Astrocyte of the spinal cord (primary cell): ENCODE data around the gene UTS2R.

Source experiments
- DNase-seq: peaks from one replicate; pipeline ENCODE4 v3.0.0; 2011; ENCODE audit warnings: low read depth, low spot score
- H3K4me3 ChIP-seq: 2 replicates; pipeline ENCODE4 v1.5.1; 2011; ENCODE audit warnings: low read depth, mild to moderate bottlenecking, low read length, moderate library complexity
- in situ Hi-C: cut with HindIII; loops from 2 replicates; pipeline ENCODE4 v1.10.0; 2017; ENCODE audit warnings: low sequenced_read_pairs
- TF ChIP-seq, protein P1 (sequence below): IDR thresholded peaks from 2 replicates; pipeline ENCODE4 v1.5.1; 2012; ENCODE audit warnings: low read depth, mild to moderate bottlenecking, low read length, inconsistent platforms

UTS2R gene

DNA sequence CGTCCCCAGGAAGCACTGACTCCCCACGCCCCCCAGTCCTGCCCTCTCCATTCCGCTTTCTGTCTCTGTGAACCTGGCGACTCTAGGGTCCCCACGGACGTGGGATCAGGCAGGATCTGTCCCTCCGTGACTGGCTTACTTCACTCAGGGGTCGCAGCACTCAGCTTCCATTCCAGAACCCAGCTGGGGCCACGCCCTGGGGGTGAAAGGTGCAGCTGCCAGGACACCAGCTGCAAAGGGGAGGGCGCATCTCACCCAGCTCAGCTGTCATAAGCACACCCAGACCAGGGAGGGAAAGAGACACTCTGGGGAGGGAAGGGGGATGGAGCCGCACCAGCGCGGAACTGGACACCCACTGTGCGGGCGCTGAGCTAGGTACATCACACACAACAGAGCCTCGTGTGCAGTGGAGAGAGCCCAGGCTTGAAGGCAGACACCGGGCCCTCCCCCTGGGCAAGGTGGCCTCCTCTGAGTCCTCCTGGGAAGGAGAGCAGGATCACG lies 28.1 kb downstream of the UTS2R start:
- in situ Hi-C loops = no loop called here
- no peak for DNase-seq
- no peak overlapping the region for H3K4me3 ChIP-seq
- TF ChIP-seq, protein P1, sequence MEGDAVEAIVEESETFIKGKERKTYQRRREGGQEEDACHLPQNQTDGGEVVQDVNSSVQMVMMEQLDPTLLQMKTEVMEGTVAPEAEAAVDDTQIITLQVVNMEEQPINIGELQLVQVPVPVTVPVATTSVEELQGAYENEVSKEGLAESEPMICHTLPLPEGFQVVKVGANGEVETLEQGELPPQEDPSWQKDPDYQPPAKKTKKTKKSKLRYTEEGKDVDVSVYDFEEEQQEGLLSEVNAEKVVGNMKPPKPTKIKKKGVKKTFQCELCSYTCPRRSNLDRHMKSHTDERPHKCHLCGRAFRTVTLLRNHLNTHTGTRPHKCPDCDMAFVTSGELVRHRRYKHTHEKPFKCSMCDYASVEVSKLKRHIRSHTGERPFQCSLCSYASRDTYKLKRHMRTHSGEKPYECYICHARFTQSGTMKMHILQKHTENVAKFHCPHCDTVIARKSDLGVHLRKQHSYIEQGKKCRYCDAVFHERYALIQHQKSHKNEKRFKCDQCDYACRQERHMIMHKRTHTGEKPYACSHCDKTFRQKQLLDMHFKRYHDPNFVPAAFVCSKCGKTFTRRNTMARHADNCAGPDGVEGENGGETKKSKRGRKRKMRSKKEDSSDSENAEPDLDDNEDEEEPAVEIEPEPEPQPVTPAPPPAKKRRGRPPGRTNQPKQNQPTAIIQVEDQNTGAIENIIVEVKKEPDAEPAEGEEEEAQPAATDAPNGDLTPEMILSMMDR = no peak

DNA sequence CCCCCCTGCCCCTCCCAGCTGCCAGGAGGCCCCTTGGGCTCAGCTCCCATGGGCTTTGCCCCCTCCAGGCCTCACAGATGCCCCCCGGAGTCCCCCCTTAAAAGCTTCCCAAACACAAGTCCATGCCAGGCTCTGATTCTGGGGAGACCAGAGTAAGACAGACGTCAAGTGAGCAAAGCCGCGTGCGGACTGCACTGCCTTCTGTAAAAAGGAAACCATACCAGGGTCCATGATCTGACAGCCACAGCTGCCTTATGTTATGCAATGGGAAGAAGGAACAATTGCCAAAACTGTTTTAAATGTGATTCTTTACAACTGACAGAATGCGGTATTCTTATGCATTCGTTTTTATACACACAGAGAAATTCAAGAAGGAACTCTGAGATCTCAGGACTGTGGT lies 28.6 kb downstream of the UTS2R start:
- TF ChIP-seq, protein P1 = no peak
- no peak for DNase-seq
- H3K4me3 ChIP-seq = no peak overlapping the region
- in situ Hi-C loops = no loop called here

- DNase-seq = no peak
- no peak overlapping the region for H3K4me3 ChIP-seq
- in situ Hi-C loops = no loop called here
- TF ChIP-seq, protein P1 = no peak
These were observed 29.3 kb downstream of the UTS2R start for GRCh38 chr17:82400830-82401229.

- TF ChIP-seq, protein P1 = no peak
- H3K4me3 ChIP-seq = no peak overlapping the region
- no peak for DNase-seq
- in situ Hi-C loops = no loop called here
These were observed 31.3 kb downstream of the UTS2R start for GRCh38 chr17:82402865-82403264.

GRCh38 chr17:82403662-82404660 lies 32.4 kb downstream of the UTS2R start:
- TF ChIP-seq, protein P1 = no peak
- in situ Hi-C loops = no loop called here
- DNase-seq = no peak
- H3K4me3 ChIP-seq = no peak overlapping the region

DNA sequence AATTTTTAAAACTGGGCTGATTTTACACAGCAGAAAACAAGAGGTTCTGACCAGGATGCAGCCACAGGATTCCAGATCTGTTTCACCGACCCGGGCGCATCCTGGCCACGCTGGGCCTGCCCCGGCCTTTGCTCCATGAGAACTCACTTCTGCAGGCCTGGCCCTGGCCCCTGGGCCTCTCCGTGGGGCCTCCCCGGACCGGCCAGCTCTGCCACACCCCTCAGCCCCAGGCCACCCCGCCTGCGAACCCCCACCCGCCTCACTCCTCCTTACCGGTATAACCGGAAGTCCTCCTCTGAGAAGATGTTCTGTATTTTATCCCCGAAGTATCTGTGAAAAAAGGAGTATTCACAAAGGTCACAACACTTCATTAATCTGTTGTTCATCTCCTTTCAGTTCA lies 33.5 kb downstream of the UTS2R start:
- no peak overlapping the region for H3K4me3 ChIP-seq
- TF ChIP-seq, protein P1 = no peak
- in situ Hi-C loops = no loop called here
- no peak for DNase-seq
